Ovary (tissue), 3 donors: ENCODE data around the gene ZNF362.

Experiments
- EP300 ChIP-seq: sonication (generic); formaldehyde crosslinking; IDR thresholded peaks from one replicate; pipeline ENCODE4 v1.6.1; 2017; ENCODE audit warnings: antibody characterized with exemption
- POLR2A ChIP-seq: fragments of 450-650 bp; IDR thresholded peaks from one replicate; pipeline ENCODE4 v1.6.1; 2017; ENCODE audit warnings: antibody characterized with exemption, mild to moderate bottlenecking, moderate library complexity
- TF ChIP-seq, protein P1 (sequence below), 3 donors: fragments of 450-650 bp in 2 of 3; fragments of 200-600 bp in 1 of 3; IDR thresholded peaks; one replicate each; pipeline versions ENCODE4 v1.5.1 to v1.8.0; 2016 to 2022; ENCODE audit warnings: antibody characterized with exemption in 3 of 3, mild to moderate bottlenecking in 1 of 3
- donor health status: DM: no; HTN: no; CAD: no.

DNA sequence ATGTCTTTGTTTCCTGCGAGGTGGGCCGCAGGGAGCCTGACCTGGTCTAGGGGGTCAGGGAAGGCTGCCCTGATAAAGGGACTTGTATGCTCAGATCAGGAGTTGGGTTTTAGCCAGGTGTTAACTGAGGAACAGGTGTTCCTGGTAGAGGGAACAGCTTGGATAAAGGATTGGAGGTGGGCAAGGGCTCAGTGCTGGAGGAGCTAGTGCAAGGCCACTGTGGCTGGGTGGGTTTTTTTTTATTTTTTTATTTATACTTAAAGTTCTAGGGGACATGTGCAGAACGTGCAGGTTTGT lies 33.5 kb downstream of the ZNF362 start:
- TF ChIP-seq, protein P1, sequence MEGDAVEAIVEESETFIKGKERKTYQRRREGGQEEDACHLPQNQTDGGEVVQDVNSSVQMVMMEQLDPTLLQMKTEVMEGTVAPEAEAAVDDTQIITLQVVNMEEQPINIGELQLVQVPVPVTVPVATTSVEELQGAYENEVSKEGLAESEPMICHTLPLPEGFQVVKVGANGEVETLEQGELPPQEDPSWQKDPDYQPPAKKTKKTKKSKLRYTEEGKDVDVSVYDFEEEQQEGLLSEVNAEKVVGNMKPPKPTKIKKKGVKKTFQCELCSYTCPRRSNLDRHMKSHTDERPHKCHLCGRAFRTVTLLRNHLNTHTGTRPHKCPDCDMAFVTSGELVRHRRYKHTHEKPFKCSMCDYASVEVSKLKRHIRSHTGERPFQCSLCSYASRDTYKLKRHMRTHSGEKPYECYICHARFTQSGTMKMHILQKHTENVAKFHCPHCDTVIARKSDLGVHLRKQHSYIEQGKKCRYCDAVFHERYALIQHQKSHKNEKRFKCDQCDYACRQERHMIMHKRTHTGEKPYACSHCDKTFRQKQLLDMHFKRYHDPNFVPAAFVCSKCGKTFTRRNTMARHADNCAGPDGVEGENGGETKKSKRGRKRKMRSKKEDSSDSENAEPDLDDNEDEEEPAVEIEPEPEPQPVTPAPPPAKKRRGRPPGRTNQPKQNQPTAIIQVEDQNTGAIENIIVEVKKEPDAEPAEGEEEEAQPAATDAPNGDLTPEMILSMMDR (IDR thresholded peaks at IDR 0.05) = no peak
- no peak for TF ChIP-seq POLR2A
- no peak for TF ChIP-seq EP300
